ENCODE results near the gene CT83. TPM values are rescaled to one million over a fixed set of nuclear protein-coding genes. Genes with fewer than 3 reads are reported as not detected.

Gene CT83
- total and polyA plus RNA-seq, 11 donors, result not detected

GRCh38 chrX:116480059-116480458, 17.3 kb upstream of the CT83 start:
- no peak overlapping the region for H3K4me3 ChIP-seq
- intact Hi-C loops (cut with DNase I), result loop anchor here in 2 of 10 donors (10.0 kb wide), 1 partner anchor 1775 kb away; no protein-coding TSS in a partner anchor
- WGBS, 4 donors, result 77 to 90% (median 87%) methylated on average over 2 of the region's 2 CpGs
- H3K4me1 ChIP-seq, result no peaks in the 10 kb centered on the region
- ATAC-seq, result no peak
- TF ChIP-seq CTCF (IDR thresholded peaks at IDR 0.05) (no peak), POLR2A (IDR thresholded peaks at IDR 0.05) (no peak)
- H3K9me3 ChIP-seq, result peaks cover 0 to 6% (median 0%) of the 10 kb centered on the region in 12 donors
- no peak for DNase-seq
- H3K36me3 ChIP-seq, result no peaks in the 10 kb centered on the region
- no peak overlapping the region for H3K27ac ChIP-seq
- H3K27me3 ChIP-seq, result no peaks in the 10 kb centered on the region

GRCh38 chrX:116449156-116449555, 13.6 kb downstream of the CT83 start:
- Histone ChIP-seq H3K27me3 (no peaks in the 10 kb centered on the region), H3K4me1 (no peaks in the 10 kb centered on the region), H3K36me3 (no peaks in the 10 kb centered on the region), H3K27ac (no peak overlapping the region), H3K4me3 (no peak overlapping the region), H3K9me3 (no peaks in the 10 kb centered on the region)
- DNase-seq (no peak), ATAC-seq (no peak)
- intact Hi-C loops (cut with DNase I), result no loop called here
- WGBS, 4 donors, result 51 to 71% (median 60%) methylated on average over 2 of the region's 2 CpGs
- TF ChIP-seq CTCF (IDR thresholded peaks at IDR 0.05) (no peak), POLR2A (IDR thresholded peaks at IDR 0.05) (no peak)

GRCh38 chrX:116436358-116436816, 26.4 kb downstream of the CT83 start, which contains the start of gene SLC6A14:
Gene SLC6A14 (plus strand): TSS chrX:116436606. CDS start chrX:116436710, 104 bp downstream.
- TF ChIP-seq CTCF (IDR thresholded peaks at IDR 0.05), result no peak
- no peak for TF ChIP-seq POLR2A (IDR thresholded peaks at IDR 0.05)
- H3K27ac ChIP-seq, result no peak within 1 kb of the TSS
- no peaks in the 10 kb centered on the region for H3K27me3 ChIP-seq
- H3K9me3 ChIP-seq, result no peaks in the 10 kb centered on the region
- no peaks in the 10 kb centered on the region for H3K36me3 ChIP-seq
- no peak within 1 kb of the TSS for H3K4me3 ChIP-seq
- H3K4me1 ChIP-seq, result no peaks in the 10 kb centered on the region
- WGBS, 4 donors, result 40 to 53% (median 51%) methylated on average over 8 to 9 of the region's 9 CpGs
- no peak for ATAC-seq
- no peak for DNase-seq
- intact Hi-C loops (cut with DNase I), result no loop called here

- Histone ChIP-seq H3K27ac (no peak overlapping the region), H3K27me3 (no peaks in the 10 kb centered on the region), H3K36me3 (no peaks in the 10 kb centered on the region), H3K4me3 (no peak overlapping the region), H3K9me3 (no peaks in the 10 kb centered on the region), H3K4me1 (no peaks in the 10 kb centered on the region)
- intact Hi-C loops (cut with DNase I), result no loop called here
- no peak for ATAC-seq
- no peak for TF ChIP-seq POLR2A (IDR thresholded peaks at IDR 0.05)
- TF ChIP-seq CTCF (IDR thresholded peaks at IDR 0.05), result no peak
- no peak for DNase-seq
Observed at GRCh38 chrX:116435597-116435996, 27.2 kb downstream of the CT83 start.

Measured in heart left ventricle (tissue), 16 donors.